ENCODE results near the gene SNRNP70.
"Not testable (repeated sequence)": the region's sequence is repeated elsewhere in the genome, so short reads cannot be mapped to it uniquely, and the experiment has no call there.

SNRNP70 gene

DNA sequence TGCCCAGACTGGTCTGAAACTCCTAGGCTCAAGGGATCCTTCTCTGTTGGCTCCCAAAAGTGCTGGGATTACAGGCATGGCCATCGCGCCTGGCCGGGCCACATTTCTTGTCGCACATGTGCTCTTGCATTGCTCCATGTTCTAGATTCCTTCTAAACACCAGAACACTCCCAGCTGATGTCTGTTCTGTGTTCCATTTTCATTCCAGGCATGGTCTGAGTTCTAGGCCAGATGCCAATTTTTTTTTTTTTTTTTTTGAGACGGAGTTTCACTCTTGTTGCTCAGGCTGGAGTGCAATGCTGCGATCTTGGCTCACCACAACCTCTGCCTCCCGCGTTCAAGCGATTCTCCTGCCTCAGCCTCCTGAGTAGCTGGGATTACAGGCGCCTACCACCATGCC lies 36.6 kb downstream of the SNRNP70 start:
- not testable (repeated sequence) for DNase-seq

DNA sequence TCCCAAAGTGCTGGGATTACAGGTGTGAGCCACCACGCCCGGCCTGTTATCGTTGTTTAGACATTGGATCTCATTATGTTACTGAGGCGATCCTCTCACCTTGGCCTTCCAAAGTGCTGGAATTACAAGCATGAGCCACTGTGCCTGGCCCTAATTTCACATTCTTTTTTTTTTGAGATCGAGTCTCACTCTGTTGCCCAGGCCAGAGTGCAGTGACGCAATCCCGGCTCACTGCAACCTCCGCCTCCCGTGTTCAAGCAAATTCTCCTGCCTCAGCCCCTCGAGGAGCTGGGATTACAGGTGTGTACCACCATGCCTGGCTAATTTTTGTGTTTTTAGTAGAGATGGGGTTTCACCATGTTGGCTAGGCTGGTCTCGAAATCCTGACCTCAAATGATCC lies 38.0 kb downstream of the SNRNP70 start:
- DNase-seq, result not testable (repeated sequence)

DNA sequence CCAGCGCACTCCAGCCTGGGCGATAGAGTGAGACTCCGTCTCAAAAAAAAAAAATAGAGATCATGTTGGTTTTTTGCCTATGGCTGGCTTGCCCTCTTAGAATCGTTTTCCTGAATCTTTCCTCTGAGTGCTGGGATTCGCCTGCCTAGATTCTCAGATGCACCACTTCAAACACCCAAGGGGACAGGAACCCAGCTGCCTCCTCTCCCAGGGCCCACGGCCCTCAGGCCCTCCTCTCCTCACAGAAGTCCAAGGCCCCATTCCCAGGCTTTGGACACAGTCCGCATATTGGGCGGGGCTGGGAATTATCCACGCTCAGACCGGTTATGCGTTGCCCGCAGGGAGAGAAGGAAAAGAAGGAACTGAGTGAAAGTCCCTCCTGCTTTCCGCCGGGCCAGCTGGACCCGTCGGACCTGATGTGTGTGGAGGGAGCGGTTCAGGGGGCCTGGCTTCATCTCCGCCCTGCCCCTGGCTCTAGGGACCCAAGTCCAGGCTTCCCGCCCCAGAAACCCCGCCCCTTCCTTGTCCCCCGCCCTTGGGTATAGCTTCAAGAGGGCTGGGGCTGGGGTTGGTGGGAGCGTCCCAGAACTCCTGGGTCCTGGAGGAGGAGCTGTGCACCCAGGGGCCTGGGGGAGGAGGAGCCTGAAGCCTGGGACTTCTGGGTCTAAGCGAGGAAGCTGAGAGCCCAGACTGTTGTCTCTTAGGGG lies 39.9 kb downstream of the SNRNP70 start:
- DNase-seq, result no peak

DNA sequence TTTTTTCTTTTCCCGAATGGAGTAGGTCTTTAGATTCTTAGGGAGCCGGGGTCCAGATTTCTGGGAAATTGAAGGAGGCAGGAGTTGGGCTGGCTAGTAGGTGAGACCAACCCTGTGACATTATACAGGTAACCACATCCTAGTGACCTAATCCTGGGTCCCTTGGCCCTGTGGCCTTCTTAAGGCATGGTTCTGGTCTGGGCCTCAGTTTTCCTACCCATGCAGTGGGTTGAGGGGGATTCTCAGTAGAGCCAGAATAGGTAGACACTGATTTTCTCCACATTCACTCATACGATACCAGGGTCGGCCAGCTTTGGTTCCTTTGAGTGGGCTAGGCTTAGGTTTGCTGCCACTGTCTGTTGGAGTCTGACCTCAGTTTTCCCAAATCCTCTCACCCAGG lies 41.3 kb downstream of the SNRNP70 start:
- DNase-seq, result no peak

DNA sequence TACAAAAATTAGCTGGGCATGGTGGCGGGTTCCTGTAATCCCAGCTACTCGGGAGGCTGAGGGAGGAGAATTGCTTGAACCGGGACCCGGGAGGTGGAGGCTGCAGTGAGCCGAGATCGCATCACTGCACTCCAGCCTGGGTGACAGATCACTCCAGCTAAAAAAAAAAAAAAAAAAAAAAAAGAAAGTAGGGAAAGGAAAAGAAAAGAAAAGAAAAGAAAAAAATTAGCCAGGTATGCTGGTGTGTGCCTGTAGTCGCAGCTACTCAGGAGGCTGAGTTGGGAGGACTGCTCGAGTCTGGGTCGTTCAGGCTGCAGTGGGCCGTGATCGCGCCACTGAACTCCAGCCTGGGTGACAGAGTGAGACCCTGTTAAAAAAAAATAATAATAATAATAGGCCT lies 42.0 kb downstream of the SNRNP70 start:
- not testable (repeated sequence) for DNase-seq

DNA sequence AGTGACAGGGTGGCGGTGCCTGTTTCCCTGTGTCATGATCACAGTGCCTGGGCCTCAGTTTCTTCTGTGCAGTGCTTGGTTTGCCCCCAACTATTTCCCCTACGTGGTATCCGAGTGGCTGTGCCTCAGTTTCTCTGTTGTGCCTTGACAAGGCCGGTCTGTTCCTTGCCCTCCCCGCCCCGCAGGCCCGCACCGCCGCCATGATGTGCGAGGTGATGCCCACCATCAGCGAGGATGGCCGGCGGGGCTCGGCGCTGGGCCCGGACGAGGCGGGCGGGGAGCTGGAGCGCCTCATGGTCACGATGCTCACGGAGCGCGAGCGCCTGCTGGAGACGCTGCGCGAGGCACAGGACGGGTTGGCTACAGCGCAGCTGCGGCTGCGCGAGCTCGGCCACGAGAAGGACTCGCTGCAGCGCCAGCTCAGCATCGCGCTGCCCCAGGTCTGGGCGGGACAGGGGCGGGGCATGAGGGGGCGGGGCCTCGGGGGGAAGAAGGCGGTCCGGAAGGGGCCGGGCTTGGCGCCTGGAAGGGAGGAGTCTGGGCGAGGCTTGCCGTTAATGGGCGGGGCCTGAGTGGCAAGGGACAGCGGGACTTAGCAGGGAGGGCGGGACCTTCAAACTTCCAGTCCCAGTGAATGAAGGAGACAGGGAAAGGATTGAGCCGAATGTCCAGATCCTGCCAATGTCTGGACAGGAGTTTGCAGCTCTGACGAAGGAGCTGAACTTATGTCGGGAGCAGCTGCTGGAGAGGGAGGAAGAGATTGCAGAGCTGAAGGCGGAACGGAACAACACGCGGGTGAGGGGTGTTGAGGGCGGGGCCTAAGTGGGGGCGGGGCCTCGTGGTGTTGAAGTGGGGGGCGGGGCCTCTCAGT lies 42.7 kb downstream of the SNRNP70 start:
- no peak for DNase-seq

DNA sequence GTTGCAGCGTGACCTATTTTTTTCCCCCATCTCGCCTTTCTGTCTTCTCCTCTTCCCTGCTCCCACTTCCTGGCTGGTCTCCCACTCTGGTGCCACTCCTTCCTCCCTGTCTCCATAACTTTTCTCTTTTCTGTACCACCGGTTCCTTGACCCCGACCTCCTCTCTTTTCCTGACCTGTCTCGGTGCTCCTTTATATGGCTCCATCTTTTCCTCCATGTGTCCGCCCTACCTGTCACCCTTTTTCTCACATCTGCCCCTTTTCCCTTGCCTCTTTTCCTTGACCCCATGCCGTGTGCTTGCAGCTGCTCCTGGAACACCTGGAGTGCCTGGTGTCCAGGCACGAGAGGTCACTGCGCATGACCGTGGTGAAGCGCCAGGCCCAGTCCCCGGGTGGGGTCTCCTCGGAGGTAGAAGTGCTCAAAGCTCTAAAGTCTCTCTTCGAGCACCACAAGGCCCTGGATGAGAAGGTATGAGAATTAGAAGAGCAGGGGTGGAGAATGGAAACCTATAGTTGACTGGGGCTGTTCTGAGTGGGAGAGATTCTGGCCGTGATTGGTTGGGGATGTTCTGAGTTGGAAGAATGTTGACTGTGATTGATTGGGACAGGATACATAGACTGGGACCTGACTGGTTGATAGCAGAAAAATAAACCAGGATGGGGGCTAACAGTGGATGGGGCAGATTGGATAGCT lies 43.4 kb downstream of the SNRNP70 start:
- DNase-seq, result no peak

DNA sequence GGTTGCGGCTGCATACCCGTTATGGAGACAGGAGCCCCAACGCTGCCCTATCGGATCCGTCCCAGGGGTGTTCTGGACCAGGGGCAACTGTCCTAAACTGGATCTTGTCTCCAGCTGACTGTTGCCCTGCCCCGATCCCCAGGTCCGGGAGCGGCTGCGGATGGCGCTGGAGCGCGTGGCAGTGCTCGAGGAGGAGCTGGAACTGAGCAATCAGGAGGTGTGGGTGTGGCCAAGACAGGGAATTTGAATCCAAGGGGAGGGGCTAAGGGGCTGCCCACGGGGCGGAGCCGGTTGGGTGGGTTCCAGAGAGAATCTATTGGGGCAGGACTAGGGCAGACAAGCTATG lies 44.0 kb downstream of the SNRNP70 start:
- no peak for DNase-seq

DNA sequence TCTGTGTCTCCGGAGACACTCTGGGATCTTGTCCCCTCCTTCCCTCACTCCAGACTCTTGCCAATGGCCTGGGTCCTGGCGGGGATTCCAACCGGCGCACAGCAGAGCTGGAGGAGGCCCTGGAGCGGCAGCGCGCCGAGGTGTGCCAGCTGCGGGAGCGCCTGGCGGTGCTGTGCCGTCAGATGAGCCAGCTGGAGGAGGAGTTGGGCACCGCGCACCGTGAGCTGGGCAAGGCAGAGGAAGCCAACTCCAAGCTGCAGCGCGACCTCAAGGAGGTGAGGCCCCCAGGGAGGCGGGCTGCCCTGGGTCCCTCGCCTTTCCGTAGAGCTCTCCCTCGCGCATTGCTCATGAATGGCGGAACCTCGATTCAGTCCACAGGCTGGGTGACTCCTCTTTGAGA lies 45.1 kb downstream of the SNRNP70 start:
- no peak for DNase-seq

DNA sequence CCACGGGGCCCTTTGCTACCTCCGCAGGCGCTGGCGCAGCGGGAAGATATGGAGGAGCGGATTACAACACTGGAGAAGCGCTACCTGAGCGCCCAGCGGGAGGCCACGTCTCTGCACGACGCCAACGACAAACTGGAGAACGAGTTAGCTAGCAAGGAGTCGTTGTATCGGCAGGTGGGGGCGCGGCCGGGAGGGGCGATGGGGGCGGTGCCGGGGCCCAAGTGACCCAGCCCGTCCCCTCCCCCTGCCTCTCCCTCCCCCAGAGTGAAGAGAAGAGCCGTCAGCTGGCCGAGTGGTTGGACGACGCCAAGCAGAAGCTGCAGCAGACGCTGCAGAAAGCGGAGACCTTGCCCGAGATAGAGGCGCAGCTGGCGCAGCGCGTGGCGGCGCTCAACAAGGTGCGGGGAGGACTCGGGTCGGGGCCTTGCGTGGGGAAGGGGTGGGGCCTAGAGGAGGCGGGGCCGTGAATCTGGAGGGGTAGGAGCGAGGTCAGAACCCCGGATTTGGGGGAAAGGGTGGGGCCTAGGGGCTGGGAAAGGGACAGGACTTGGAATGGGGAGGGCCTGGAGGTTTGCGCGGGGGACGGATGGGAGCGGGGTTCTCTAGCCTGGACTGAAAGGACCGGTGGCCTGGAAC lies 47.8 kb downstream of the SNRNP70 start:
- no peak for DNase-seq

DNA sequence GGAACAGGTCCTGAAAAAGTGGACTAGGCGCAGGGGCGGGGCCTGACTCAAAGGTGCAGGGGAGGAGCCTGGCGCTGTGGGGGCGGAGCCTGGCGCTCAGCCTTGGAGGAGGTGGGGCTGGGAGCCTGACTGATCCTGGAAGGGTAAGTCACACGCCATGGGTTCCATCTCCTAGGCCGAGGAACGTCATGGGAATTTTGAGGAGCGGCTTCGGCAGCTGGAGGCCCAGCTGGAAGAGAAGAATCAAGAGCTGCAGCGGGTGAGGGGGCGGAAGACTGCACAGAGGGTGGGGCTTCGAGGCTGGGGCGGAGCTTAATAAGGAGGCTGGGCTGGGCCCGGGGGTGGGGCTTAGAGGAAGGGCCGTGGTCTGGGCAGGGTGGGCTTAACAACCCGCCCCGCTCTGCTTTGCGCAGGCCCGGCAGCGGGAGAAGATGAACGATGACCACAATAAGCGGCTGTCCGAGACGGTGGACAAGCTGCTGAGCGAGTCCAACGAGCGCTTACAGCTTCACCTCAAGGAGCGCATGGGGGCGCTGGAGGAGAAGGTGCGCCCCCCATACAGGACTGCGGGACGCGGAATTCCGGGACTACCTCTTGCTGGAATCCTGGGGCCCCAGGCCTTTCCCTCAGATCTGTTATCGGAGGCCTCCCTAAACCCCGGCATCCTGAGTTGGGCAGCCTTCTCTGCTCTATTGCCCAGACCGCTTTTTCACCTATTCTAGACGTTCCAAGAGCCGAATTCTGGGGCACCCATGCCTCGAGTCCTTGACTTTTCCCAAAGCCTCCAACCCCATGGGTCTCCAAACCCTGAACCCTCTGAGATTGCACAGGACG lies 48.6 kb downstream of the SNRNP70 start:
- no peak for DNase-seq

DNA sequence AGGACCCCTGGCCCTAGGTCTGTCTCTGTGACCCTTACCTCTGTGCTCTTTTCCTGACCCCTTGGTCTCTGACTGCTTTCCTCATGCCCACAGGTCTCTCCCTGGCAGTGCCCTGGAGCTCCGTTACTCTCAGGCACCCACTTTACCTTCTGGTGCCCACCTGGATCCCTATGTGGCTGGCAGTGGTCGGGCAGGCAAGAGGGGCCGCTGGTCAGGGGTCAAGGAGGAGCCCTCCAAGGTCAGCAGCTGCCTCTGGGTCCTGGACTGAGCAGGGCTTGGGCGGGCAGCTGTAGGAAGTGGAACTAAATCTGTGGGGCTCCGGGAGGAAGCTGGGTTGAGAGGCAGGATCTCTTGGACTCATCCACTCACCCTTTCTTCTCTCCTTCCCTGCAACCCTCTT lies 50.4 kb downstream of the SNRNP70 start:
- DNase-seq, result no peak

DNA sequence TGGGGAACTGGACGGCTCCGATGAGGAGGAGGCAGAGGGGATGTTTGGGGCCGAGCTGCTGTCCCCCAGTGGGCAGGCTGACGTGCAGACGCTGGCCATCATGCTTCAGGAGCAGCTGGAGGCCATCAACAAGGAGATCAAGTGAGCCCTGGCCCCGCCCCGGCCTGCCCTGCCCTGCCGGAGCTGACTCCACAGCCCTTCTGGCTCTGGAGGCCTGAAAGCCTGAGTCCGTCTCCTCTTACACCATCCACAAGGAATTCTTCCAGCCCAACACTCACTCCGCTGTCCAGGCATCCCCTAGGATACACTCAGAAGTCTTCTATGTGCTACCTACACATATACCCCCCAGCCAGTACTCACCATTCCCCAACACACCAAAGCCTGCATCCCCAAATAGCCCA lies 51.5 kb downstream of the SNRNP70 start:
- DNase-seq, result no peak

DNA sequence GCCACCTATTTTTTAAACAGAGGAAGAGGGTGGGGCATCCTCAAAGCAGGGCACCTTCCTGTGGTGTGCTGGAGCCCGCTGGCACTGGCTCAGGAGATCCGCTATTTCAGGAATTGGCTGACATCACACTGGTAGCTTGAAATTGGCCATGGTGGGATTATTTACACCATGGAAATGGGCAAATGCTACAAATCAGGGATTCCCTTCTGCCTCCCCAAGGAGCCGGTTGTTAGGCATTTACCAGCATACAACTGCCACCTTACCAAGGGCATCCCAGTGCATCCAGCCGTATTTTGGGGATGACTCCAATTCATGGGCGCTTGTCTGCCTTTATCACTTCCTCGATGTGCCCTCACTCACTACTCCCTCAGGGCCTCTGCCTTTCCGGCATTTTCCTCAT lies 55.7 kb downstream of the SNRNP70 start:
- DNase-seq, result no peak

DNA sequence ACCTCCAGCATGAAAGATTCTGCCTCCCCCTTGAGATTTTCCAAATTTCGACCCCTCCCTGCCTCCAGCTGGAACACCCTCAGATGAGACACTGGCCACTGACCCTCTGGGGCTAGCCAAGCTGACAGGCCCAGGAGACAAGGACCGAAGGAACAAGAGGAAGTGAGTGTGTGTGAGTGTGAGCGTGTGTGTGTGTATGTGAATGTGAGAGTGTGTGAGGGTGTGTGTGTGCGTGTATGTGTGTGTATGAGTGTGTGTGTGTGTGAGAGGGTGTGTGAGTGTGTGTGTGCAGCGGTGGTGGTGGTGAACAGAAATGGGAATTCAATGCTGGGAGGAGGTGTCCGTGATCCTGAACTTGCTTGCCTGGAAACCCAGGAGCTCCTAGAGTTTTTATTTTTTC lies 56.1 kb downstream of the SNRNP70 start:
- no peak for DNase-seq

DNA sequence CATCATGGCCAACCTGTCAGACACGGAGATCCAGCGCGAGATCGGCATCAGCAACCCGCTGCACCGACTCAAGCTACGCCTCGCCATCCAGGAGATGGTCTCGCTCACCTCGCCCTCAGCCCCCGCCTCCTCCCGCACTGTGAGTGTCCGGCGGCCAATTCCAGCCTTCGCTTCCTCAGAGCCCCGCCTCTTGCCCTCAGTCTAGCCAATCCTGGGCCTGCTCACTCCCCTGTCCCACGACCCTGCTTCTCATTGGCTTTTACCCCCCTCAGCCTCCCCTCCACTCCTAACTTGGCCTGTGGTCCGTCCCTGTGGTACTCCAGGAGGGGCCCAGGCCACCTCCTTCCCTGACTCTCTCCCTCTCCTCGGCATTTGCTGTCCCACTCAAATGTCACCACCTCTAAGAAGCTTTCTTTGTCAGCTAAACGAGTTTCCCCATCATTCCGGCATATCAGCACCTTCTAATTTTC lies 57.6 kb downstream of the SNRNP70 start:
- no peak for DNase-seq

DNA sequence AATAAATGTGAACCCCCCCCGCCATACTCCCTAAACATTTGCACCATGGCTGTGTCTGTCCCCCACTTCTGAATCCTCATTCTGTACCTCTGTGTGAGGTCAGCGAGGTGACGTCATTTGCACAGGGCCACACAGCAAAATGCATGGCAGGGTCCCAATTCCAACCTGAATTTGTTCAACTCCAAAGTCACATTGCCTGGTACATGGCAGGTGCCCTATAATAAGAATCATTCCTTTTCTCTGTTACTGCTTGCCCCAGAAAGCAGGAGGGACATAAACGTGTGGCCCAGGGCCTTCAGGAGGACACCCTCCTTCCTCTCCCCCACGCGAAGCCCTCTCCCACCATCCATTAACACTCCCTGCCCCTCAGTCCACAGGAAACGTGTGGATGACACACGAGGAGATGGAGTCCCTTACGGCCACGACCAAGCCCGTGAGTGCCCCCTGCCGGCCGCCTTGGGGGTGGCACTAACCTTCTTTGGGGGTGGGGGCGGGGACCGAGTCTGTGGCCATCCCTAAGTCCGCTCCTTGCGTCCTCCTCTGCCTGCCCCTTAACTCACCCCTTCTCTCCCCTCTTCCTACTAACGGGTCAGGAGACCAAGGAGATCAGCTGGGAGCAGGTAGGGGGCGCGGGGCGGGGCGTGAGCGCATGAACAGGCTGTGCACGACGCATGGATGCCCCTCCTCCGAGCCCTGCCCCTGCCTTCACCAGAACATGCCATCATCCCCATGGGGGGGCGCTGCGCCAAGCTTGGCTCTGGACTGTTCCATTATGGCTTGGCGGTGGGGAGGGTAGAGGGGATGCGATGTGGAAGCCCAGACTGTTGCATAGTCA lies 60.5 kb downstream of the SNRNP70 start:
- DNase-seq, result no peak

DNA sequence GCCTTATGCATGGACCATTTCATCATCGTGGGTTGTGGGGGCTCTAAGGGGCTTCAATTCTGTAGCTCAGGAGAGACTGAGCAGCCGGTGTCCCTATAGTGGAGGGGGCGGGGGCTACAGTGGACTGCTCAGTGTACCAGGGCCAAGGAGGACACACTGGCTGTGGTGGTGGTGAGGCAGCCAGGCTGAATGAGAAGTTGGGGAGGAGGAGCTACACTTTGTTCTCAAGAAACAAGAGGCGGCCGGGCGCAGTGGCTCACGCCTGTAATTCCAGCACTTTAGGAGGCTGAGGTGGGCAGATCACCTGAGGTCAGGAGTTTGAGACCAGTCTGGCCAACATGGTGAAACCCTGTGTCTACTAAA lies 61.1 kb downstream of the SNRNP70 start:
- DNase-seq, result not testable (repeated sequence)

DNA sequence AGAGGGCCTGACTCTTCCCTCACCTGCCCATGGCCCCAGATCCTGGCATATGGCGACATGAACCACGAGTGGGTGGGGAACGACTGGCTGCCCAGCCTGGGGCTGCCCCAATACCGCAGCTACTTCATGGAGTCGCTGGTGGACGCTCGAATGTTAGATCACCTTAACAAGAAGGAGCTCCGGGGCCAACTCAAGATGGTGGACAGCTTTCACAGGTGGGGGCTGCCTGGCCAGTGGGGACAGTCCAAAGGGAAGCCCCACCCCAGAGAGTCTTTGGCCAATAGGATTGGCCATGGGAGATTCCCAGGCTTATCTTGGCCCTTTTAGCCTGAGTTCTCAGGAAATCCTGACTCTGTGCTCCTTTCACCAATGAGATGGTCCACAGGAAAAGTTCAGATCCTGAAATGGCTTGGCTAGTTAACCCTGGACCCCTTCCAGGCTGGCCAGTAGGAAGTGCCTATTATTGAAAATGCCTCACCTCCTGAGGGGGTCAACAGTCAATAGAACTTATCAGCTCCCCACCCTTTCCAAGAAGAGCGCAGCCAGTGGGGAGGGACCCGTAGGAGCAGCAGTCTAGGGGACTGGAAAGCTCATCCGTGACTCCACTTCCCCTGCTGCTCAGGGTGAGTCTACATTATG lies 62.9 kb downstream of the SNRNP70 start:
- DNase-seq, result no peak

DNA sequence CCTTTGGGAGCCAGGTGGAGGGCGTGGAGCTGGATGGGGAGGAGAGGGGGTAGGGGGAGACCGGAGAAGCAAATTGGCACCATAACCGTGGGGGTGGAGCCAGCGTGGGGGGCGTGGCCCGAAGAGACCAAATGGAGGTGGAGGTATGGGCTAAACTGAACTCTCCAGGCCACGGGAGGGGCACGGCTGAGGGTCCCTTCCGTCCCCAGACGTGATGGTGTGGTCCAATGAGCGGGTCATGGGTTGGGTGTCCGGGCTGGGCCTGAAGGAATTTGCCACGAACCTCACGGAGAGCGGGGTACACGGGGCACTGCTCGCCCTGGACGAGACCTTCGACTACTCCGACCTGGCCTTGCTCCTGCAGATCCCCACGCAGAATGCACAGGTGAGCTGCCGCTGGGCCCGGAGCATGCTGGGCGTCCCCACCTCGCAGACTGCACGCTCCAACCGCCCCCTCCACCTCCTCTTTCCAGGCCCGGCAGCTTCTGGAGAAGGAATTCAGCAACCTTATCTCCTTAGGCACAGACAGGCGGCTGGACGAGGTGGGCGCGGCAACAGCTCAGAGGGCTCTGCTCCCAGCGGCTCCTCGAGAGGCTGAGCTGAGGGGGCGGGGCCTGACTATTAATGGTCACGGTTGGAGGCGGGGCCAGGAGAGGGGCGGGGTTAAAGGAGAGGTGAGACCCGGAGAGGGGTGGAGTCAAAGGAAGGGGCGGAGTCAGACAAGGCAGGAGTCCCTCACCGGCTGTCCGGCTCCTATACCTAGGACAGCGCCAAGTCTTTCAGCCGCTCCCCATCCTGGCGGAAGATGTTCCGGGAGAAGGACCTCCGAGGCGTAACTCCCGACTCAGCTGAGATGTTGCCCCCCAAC lies 63.8 kb downstream of the SNRNP70 start:
- DNase-seq, result no peak
